Fibroblast of lung (primary cell): Measurements from ENCODE around the gene SGCG. TPM values are rescaled to one million over a fixed set of nuclear protein-coding genes. Genes with fewer than 3 reads are reported as not detected.

Source experiments
- DNase-seq, 2 donors: peaks; one replicate each; pipeline versions ENCODE4 v3.0.0 to v3.0.0-alpha.2; 2010; ENCODE audit warnings: low read depth in 2 of 2
- H2AFZ ChIP-seq: 2 replicates; pipeline ENCODE4 v1.5.1; 2012; ENCODE audit warnings: low read length, control low read depth, inconsistent platforms
- H3K27ac ChIP-seq: 2 replicates; pipeline ENCODE4 v1.5.1; 2011; ENCODE audit warnings: low read length, control low read depth; ENCODE audit not compliant: insufficient read depth
- H3K27me3 ChIP-seq: 2 replicates; pipeline ENCODE4 v1.5.1; 2011; ENCODE audit warnings: mild to moderate bottlenecking, low read length; ENCODE audit not compliant: control insufficient read depth, insufficient read depth
- H3K36me3 ChIP-seq: 2 replicates; pipeline ENCODE4 v1.5.1; 2011; ENCODE audit warnings: low read length; ENCODE audit not compliant: control insufficient read depth, insufficient read depth
- H3K4me1 ChIP-seq: 2 replicates; pipeline ENCODE4 v1.5.1; 2011; ENCODE audit warnings: low read length; ENCODE audit not compliant: control insufficient read depth, insufficient read depth; ENCODE audit errors: extremely low read depth
- H3K4me2 ChIP-seq: 2 replicates; pipeline ENCODE4 v1.5.1; 2011; ENCODE audit warnings: low read length, control low read depth; ENCODE audit not compliant: insufficient read depth; ENCODE audit errors: extremely low read depth
- H3K4me3 ChIP-seq, 4 experiments: fragments of 200-600 bp in 1 of 4; sonication (generic) in 1 of 4; replicated peaks in 1 of 4; 2 replicates each; pipeline ENCODE4 v1.5.1; 2011 to 2016; ENCODE audit warnings: low read length in 4 of 4, low read depth in 3 of 4, mild to moderate bottlenecking in 3 of 4, control low read depth in 2 of 4, inconsistent platforms in 1 of 4, mixed read lengths in 1 of 4; ENCODE audit not compliant: insufficient read depth in 1 of 4; ENCODE audit errors: control extremely low read depth in 1 of 4
- H3K79me2 ChIP-seq: 2 replicates; pipeline ENCODE4 v1.5.1; 2012; ENCODE audit warnings: mild to moderate bottlenecking, low read length, inconsistent platforms; ENCODE audit not compliant: control insufficient read depth, insufficient read depth
- H3K9ac ChIP-seq: 2 replicates; pipeline ENCODE4 v1.5.1; 2011; ENCODE audit warnings: mild to moderate bottlenecking, low read length, control low read depth; ENCODE audit not compliant: insufficient read depth
- H3K9me3 ChIP-seq: 2 replicates; pipeline ENCODE4 v1.5.1; 2012; ENCODE audit warnings: low read depth, low read length; ENCODE audit not compliant: control insufficient read depth, insufficient read depth
- H4K20me1 ChIP-seq: 2 replicates; pipeline ENCODE4 v1.5.1; 2011; ENCODE audit warnings: low read length; ENCODE audit not compliant: control insufficient read depth, insufficient read depth; ENCODE audit errors: extremely low read depth
- CTCF ChIP-seq, 2 donors: IDR thresholded peaks in 1 of 2; conservative IDR thresholded peaks in 1 of 2; 1 replicate in 1 of 2; 2 replicates in 1 of 2; pipeline ENCODE4 v1.5.1; 2011 to 2012; ENCODE audit warnings: low read length in 2 of 2, control low read depth in 1 of 2, inconsistent platforms in 1 of 2, low read depth in 1 of 2, mild to moderate bottlenecking in 1 of 2
- EZH2 ChIP-seq: IDR thresholded peaks from 2 replicates; pipeline ENCODE4 v1.5.1; 2012; ENCODE audit warnings: low read length, control low read depth, mild to moderate bottlenecking; ENCODE audit errors: missing control alignments
- polyA plus RNA-seq, 2 donors: library from polyadenylated mRNA; depleted of rRNA in 1 of 2; stranded (reverse) in 1 of 2; unstranded in 1 of 2; fragments of >200 nt; gene quantifications; 2 replicates each; pipeline ENCODE4 v1.2.1, GENCODE V29; 2011 to 2012; ENCODE audit warnings: missing spikeins in 1 of 2
- total RNA-seq: library from RNA; depleted of rRNA; stranded (reverse); fragments of >200 nt; gene quantifications from 2 replicates; pipeline ENCODE4 v1.2.1, GENCODE V29; 2014

Gene SGCG
- total and polyA plus RNA-seq, 2 donors (not counting 1 experiment from before 2014, with no cell fraction given): 0.14 to 1.5 TPM

DNA sequence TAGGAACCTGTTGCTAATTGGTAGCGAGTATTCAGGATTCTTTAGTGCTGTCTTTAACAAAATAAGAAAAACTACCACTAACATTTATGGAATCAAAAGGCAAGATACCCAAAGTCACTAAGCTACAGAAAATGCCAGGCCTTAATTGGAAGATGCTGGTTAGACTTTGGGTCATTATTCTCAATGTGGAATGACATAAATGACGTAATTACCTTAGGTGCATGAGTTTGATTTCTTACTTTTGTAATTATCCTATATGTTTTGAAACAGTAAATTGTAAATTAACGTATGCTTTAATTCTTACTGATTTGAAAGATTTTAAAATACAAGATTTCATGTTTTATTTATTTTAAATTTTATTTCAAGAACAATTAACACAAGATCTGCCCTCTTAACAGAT is 25.0 kb downstream of the SGCG start:
- no peak for DNase-seq
- H3K79me2 ChIP-seq: no peaks in the 10 kb centered on the region
- no peaks in the 10 kb centered on the region for H3K36me3 ChIP-seq
- no peaks in the 10 kb centered on the region for H3K9me3 ChIP-seq
- no peak overlapping the region for H2AFZ ChIP-seq
- no peak overlapping the region for H3K27ac ChIP-seq
- no peaks in the 10 kb centered on the region for H4K20me1 ChIP-seq
- H3K4me2 ChIP-seq: no peak overlapping the region
- H3K4me1 ChIP-seq: no peaks in the 10 kb centered on the region
- no peak for TF ChIP-seq EZH2
- TF ChIP-seq CTCF (conservative IDR thresholded peaks at IDR 0.05 in 1 of 2, IDR thresholded peaks at IDR 0.05 in 1 of 2; ENCODE audit: low read depth in 1 of 2, low read length in 2 of 2): no peak
- no peaks in the 10 kb centered on the region for H3K27me3 ChIP-seq
- no peak overlapping the region for H3K9ac ChIP-seq
- H3K4me3 ChIP-seq: no peak overlapping the region

- Histone ChIP-seq H3K9ac (no peak overlapping the region), H3K4me3 (no peak overlapping the region), H3K36me3 (no peaks in the 10 kb centered on the region), H3K9me3 (no peaks in the 10 kb centered on the region), H3K4me1 (no peaks in the 10 kb centered on the region), H3K27me3 (no peaks in the 10 kb centered on the region), H2AFZ (no peak overlapping the region), H3K27ac (no peak overlapping the region), H3K79me2 (no peaks in the 10 kb centered on the region), H4K20me1 (no peaks in the 10 kb centered on the region), H3K4me2 (no peak overlapping the region)
- peak; percentile 27 to 43 for DNase-seq
- no peak for TF ChIP-seq CTCF (conservative IDR thresholded peaks at IDR 0.05 in 1 of 2, IDR thresholded peaks at IDR 0.05 in 1 of 2; ENCODE audit: low read depth in 1 of 2, low read length in 2 of 2)
- no peak for TF ChIP-seq EZH2
Measured at GRCh38 chr13:23212671-23213070, 31.9 kb downstream of the SGCG start.

DNA sequence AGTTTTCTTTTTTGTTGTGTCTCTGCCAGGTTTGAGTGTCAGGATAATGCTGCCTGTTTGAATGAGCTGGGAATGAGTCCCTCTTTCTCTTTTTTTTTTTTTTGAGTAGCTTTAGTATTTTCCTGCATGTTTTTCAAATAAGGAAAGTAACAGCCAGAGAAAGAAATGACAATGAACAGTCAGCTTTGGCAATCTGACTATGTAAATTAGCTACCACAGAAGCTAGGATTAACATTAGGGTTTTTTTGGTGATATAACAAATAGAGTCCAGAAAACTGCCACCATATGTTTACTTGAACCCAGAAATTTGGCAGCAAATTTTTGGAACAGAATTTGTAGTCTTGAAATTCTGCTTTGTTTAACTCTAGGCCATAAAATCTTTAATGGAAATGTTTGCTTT is 50.5 kb downstream of the SGCG start:
- H3K9ac ChIP-seq: no peak overlapping the region
- no peak for TF ChIP-seq CTCF (conservative IDR thresholded peaks at IDR 0.05 in 1 of 2, IDR thresholded peaks at IDR 0.05 in 1 of 2; ENCODE audit: low read depth in 1 of 2, low read length in 2 of 2)
- no peak for TF ChIP-seq EZH2
- H3K36me3 ChIP-seq: no peaks in the 10 kb centered on the region
- H3K27ac ChIP-seq: no peak overlapping the region
- no peak overlapping the region for H3K4me3 ChIP-seq
- no peak overlapping the region for H3K4me2 ChIP-seq
- H4K20me1 ChIP-seq: no peaks in the 10 kb centered on the region
- H3K9me3 ChIP-seq: no peaks in the 10 kb centered on the region
- no peak for DNase-seq
- no peak overlapping the region for H2AFZ ChIP-seq
- no peaks in the 10 kb centered on the region for H3K4me1 ChIP-seq
- no peaks in the 10 kb centered on the region for H3K79me2 ChIP-seq
- H3K27me3 ChIP-seq: no peaks in the 10 kb centered on the region
